ENCODE data around the gene POLD1. TPM values are rescaled to one million over a fixed set of nuclear protein-coding genes. Genes with fewer than 3 reads are reported as not detected.

POLD1 gene
- total and polyA plus RNA-seq, 2 of the 13 experiments (the other 11 are each of a cell fraction or from before 2014, with no cell fraction given), result 17.4 to 54.0 TPM

GRCh38 chr19:50357178-50358100 is 26.7 kb upstream of the POLD1 start (continued):
- peak; percentile 39; the same call in 1 of the 2 replicates for TF ChIP-seq ZFX (CRISPR knock-in tag; IDR thresholded peaks at IDR 0.05; ENCODE audit: low read depth)
- TF ChIP-seq ZBTB26 (CRISPR knock-in tag; IDR thresholded peaks at IDR 0.05; ENCODE audit: borderline replicate concordance), result peak; percentile 99
- 0 out of 2 replicates have a peak, but pooled peaks have one; percentile 32 for TF ChIP-seq ZNF143 (CRISPR knock-in tag; IDR thresholded peaks at IDR 0.05)
- no peak for TF ChIP-seq ZNF737 (CRISPR knock-in tag; IDR thresholded peaks at IDR 0.05; ENCODE audit: borderline replicate concordance)
- TF ChIP-seq ZNF792 (CRISPR knock-in tag; IDR thresholded peaks at IDR 0.05), result 0 out of 2 replicates have a peak, but pooled peaks have one; percentile 27
- TF ChIP-seq ZNF224 (CRISPR knock-in tag; IDR thresholded peaks at IDR 0.05), result 0 out of 2 replicates have a peak, but pooled peaks have one; percentile 23
- TF ChIP-seq ZNF180 (CRISPR knock-in tag; IDR thresholded peaks at IDR 0.05; ENCODE audit: borderline replicate concordance, low read depth), result no peak
- TF ChIP-seq ZBTB38 (CRISPR knock-in tag; IDR thresholded peaks at IDR 0.05), result no peak
- no peak for TF ChIP-seq E2F2 (CRISPR knock-in tag; IDR thresholded peaks at IDR 0.05; ENCODE audit: borderline replicate concordance)
- no peak for TF ChIP-seq MAF1 (CRISPR knock-in tag; IDR thresholded peaks at IDR 0.05; ENCODE audit: borderline replicate concordance)
- TF ChIP-seq ZSCAN22 (CRISPR knock-in tag; IDR thresholded peaks at IDR 0.05), result peak; percentile 99
- peak; percentile 71 for TF ChIP-seq SMC3 (IDR thresholded peaks at IDR 0.05; ENCODE audit: low read length)
- TF ChIP-seq ATF7 (IDR thresholded peaks at IDR 0.05), result peak; percentile 89
- no peak for TF ChIP-seq ATF7 (CRISPR knock-in tag; IDR thresholded peaks at IDR 0.05)
- TF ChIP-seq CCDC6 (CRISPR knock-in tag; IDR thresholded peaks at IDR 0.05), result no peak
- TF ChIP-seq ZFP91 (CRISPR knock-in tag; IDR thresholded peaks at IDR 0.05; ENCODE audit: borderline replicate concordance), result peak; percentile 56; the same call in 1 of the 2 replicates
- TF ChIP-seq KMT2A (CRISPR knock-in tag; IDR thresholded peaks at IDR 0.05), result no peak
- no peak for TF ChIP-seq SP140L (CRISPR knock-in tag; IDR thresholded peaks at IDR 0.05; ENCODE audit: borderline replicate concordance)
- TF ChIP-seq SAP130 (CRISPR knock-in tag; IDR thresholded peaks at IDR 0.05; ENCODE audit: low read depth), result peak; percentile 30; the same call in 1 of the 2 replicates
- peak; percentile 39; the same call in 1 of the 2 replicates for TF ChIP-seq ZNF788 (CRISPR knock-in tag; IDR thresholded peaks at IDR 0.05; ENCODE audit: borderline replicate concordance)
- TF ChIP-seq PAXIP1 (CRISPR knock-in tag; conservative IDR thresholded peaks at IDR 0.05), result 0 out of 2 replicates have a peak, but pooled peaks have one; percentile 5
- peak; percentile 60 for TF ChIP-seq TEAD3 (CRISPR knock-in tag; optimal IDR thresholded peaks at IDR 0.05; ENCODE audit: borderline replicate concordance)

Measured in HepG2 (cell line).